PFSK-1 (cell line): ENCODE results near the gene LPCAT2.

Experiments
- FOXP2 ChIP-seq: optimal IDR thresholded peaks from 2 replicates; pipeline ENCODE3; 2011; ENCODE audit warnings: borderline replicate concordance, control low read depth, inconsistent platforms; ENCODE audit not compliant: insufficient read depth; ENCODE audit errors: extremely low read length, extremely low read depth
- POLR2AphosphoS5 ChIP-seq: IDR thresholded peaks from 2 replicates; pipeline ENCODE4 v1.6.1; 2012; ENCODE audit warnings: low read depth, mild to moderate bottlenecking, control low read depth, low read length, moderate library complexity
- REST ChIP-seq, 2 experiments: IDR thresholded peaks; 2 replicates each; pipeline versions ENCODE4 v1.6.1 to v1.8.0; 2011 to 2012; ENCODE audit warnings: low read depth in 2 of 2, low read length in 2 of 2, control low read depth in 1 of 2, inconsistent platforms in 1 of 2, mild to moderate bottlenecking in 1 of 2, moderate library complexity in 1 of 2; ENCODE audit not compliant: insufficient read depth in 1 of 2
- SIN3A ChIP-seq: IDR thresholded peaks from 2 replicates; pipeline ENCODE4 v1.6.1; 2012; ENCODE audit warnings: mild to moderate bottlenecking, low read length, moderate library complexity, borderline replicate concordance; ENCODE audit not compliant: insufficient read depth
- TAF1 ChIP-seq: IDR thresholded peaks from 2 replicates; pipeline ENCODE4 v1.6.1; 2012; ENCODE audit warnings: low read length, control low read depth, borderline replicate concordance; ENCODE audit not compliant: insufficient read depth

Gene LPCAT2

GRCh38 chr16:55622930-55623561 lies 114.2 kb downstream of the LPCAT2 start:
- no peak for TF ChIP-seq FOXP2
- TF ChIP-seq REST (IDR thresholded peaks at IDR 0.05; ENCODE audit: insufficient read depth in 1 of 2, low read depth in 2 of 2, low read length in 2 of 2), result no peak
- TF ChIP-seq POLR2AphosphoS5, result no peak
- no peak for TF ChIP-seq SIN3A
- TF ChIP-seq TAF1, result no peak

- TF ChIP-seq FOXP2 (no peak), REST (IDR thresholded peaks at IDR 0.05; ENCODE audit: insufficient read depth in 1 of 2, low read depth in 2 of 2, low read length in 2 of 2) (no peak), POLR2AphosphoS5 (no peak), TAF1 (no peak), SIN3A (no peak)
These were observed 114.8 kb downstream of the LPCAT2 start for GRCh38 chr16:55623640-55624039.

GRCh38 chr16:55624696-55625095 lies 115.8 kb downstream of the LPCAT2 start:
- TF ChIP-seq REST (IDR thresholded peaks at IDR 0.05; ENCODE audit: insufficient read depth in 1 of 2, low read depth in 2 of 2, low read length in 2 of 2) (no peak), FOXP2 (no peak)

- TF ChIP-seq REST (IDR thresholded peaks at IDR 0.05; ENCODE audit: insufficient read depth in 1 of 2, low read depth in 2 of 2, low read length in 2 of 2), result no peak
- TF ChIP-seq POLR2AphosphoS5, result no peak
- TF ChIP-seq FOXP2, result no peak
- TF ChIP-seq SIN3A, result no peak
- TF ChIP-seq TAF1, result no peak
These were observed 117.0 kb downstream of the LPCAT2 start for GRCh38 chr16:55625843-55626242.

- no peak for TF ChIP-seq TAF1
- no peak for TF ChIP-seq SIN3A
- TF ChIP-seq FOXP2, result no peak
- no peak for TF ChIP-seq REST (IDR thresholded peaks at IDR 0.05; ENCODE audit: insufficient read depth in 1 of 2, low read depth in 2 of 2, low read length in 2 of 2)
- TF ChIP-seq POLR2AphosphoS5, result no peak
These were observed 119.6 kb downstream of the LPCAT2 start for GRCh38 chr16:55628306-55628968.
